ENCODE data around the gene FAAP100.

DNA sequence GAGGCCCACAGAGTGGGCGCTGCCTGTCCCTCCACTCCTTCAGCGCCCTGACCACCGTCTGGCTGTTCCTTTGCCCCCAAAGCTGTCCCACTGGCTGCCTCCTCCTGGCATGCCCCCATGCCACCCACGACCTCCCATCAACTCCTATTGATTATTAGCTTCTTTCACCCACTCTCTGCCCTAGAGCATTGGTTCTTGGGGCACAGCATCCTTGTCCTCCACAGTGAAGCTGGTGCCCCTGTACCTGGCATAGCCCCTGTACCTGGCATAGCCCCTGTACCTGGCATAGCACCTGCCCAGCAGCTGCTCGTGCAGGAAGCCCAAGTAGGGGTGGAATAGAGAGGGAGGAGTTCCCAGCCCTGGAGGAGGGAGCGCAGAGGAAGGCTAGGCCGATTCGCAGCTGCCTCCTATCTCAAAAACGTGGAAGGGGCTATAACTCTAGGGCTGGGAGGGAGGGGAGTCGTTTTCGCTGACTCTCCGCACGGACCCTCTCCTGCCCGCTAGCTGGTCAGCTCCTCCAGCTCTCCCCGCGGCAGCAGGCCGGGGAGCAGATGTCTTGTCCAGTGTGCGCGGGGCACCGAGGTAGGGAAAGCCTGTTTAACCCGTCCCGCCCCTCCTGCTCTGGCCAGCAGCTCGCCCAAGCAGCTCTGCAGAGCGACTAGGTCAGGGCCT lies 33.9 kb downstream of the FAAP100 start:
- TF ChIP-seq EZH2phosphoT487 (IDR thresholded peaks at IDR 0.05; ENCODE audit: low read depth, severe bottlenecking, unreplicated experiment) = no peak
- TF ChIP-seq, protein P1, sequence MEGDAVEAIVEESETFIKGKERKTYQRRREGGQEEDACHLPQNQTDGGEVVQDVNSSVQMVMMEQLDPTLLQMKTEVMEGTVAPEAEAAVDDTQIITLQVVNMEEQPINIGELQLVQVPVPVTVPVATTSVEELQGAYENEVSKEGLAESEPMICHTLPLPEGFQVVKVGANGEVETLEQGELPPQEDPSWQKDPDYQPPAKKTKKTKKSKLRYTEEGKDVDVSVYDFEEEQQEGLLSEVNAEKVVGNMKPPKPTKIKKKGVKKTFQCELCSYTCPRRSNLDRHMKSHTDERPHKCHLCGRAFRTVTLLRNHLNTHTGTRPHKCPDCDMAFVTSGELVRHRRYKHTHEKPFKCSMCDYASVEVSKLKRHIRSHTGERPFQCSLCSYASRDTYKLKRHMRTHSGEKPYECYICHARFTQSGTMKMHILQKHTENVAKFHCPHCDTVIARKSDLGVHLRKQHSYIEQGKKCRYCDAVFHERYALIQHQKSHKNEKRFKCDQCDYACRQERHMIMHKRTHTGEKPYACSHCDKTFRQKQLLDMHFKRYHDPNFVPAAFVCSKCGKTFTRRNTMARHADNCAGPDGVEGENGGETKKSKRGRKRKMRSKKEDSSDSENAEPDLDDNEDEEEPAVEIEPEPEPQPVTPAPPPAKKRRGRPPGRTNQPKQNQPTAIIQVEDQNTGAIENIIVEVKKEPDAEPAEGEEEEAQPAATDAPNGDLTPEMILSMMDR (IDR thresholded peaks at IDR 0.05; ENCODE audit: poor library complexity) = no peak

All from hepatocyte (in vitro differentiated cells).